DMS79 treated with DMSO at 0.1 percent for 48 hours (cell line): Measurements from ENCODE around the gene FER.
"Not testable (repeated sequence)": the region's sequence is repeated elsewhere in the genome, so short reads cannot be mapped to it uniquely, and the experiment has no call there.

Source experiments
- DNase-seq: peaks from one replicate; lab custom pipeline; 2025; lab: John Stamatoyannopoulos, UW

Gene FER

GRCh38 chr5:109038209-109038840, 290.6 kb downstream of the FER start:
- DNase-seq = no peak

- DNase-seq = no peak
Observed at GRCh38 chr5:109041317-109041716, 293.6 kb downstream of the FER start.

GRCh38 chr5:109045710-109046109, 298.0 kb downstream of the FER start:
- no peak for DNase-seq

DNA sequence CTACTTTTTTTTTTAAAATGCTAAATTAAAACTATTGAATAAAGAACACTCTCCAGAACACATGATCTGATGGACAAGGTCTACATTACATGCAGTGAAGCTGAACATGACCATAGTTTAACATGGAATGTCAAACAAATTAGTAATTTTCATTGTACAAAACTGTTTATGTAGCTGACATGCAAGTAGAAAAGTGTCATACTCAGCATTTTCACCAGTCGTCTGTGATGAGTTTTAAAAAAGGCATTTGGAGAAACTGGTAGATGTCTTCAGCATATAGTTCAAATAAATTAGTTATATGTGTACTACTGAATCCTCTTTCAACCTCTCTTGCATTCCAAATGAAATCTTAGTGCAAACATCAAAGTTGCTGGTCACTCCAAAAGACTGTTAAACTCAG, 301.9 kb downstream of the FER start:
- DNase-seq = no peak

DNA sequence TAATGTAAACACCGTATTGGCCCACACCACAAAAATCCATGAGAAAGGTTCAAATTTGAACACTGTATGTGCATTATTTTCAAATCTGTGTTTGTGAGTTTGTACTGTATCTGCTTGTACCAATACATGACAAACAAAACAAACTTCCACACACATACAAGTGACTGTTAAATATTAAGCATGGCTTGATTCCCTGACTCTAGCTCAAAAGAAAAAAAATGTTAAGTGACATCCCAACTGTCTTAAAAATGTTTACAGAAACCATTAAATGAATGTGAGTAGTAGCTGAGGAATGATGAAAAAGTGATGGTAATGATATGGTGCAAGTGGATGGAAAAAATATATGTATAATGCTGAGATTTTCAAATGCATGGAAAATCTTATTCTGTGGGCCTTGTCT, 302.6 kb downstream of the FER start:
- DNase-seq = not testable (repeated sequence)

DNA sequence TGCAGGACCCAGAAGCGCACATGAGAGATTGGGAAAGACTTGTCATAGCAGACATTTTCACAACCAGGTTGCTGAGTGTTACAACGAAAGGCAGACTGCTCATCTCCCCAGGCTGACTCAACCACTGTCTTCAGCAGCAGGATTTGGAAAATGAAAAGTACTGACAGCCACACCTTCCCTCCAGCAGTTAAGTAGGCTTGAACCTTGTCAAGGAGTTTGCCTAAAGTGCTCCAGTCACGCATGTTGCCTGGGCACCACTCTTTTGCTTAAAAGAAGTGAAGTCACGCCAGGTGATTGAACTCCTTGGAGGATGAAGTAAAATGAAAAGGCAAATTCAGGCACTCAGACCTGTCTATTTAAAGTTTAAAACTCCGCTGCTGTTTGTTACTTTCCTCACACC, 304.5 kb downstream of the FER start:
- peak; percentile 26 for DNase-seq

DNA sequence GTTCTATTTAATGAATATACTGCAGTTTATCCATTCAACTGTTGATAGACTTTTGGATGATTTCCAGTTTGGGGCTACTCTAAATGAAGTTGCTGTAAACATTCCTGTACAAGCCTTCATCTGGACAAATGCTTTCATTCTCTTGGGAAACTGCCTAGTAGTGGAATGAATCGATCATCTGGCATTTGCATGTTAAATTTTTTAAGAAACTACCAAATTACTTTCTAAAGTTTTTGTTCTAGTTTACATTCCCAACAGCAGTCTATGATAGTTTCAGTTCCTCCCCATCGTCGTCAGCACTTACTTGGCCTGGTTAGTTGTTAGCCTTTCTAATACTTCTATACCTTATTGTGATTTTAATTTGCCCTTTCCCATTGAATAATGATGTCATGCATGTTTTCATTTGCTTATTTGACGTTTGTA, 306.3 kb downstream of the FER start:
- no peak for DNase-seq

DNA sequence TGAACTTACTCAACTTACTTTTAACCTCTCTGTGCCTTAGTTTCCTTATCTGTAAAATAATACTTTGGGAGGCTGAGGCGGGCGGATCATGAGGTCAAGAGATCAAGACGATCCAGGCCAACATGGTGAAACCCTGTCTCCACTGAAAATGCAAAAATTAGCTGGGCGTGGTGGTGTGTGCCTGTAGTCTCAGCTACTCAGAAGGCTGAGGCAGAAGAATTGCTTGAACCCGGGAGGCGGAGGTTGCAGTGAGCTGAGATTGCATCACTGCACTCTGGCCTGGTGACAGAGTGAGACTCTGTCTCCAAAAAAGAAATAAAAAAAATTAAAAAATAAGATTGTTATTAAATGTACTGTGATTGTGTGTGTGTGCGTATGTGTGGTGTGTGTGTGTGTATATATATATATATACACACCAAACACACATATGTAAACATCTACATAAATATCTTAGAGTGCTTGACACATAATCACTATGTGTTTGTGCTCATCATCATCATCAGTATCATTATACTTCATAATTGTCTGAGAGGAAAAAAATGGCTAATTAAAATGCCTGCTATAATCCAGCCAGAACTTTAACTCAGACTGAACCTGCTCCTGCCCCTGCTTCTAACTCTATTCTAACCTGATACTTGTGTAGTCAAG, 312.8 kb downstream of the FER start:
- no peak for DNase-seq

DNA sequence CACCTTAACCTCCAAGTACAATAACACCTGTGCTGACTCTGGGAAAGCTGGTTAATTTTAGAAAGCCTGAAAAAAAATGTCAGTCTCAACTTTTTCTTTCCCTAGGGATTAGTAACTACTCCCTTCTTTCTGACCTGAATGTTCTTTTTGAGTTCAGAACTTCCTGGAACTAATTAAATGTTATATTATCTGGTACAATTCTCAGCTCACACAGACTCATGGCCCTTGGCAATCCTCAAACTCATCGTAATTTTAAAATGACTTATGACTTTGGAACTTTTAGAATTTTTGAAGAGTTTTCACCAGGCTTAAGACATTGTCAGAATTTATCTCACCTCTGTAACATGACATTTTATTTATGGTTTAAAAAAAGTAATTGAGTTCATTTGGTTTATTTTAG, 315.0 kb downstream of the FER start:
- no peak for DNase-seq

GRCh38 chr5:109063223-109063622, 315.5 kb downstream of the FER start:
- no peak for DNase-seq

GRCh38 chr5:109076741-109077140, 329.0 kb downstream of the FER start:
- no peak for DNase-seq

- no peak for DNase-seq
Observed at GRCh38 chr5:109078448-109078847, 330.8 kb downstream of the FER start.

DNA sequence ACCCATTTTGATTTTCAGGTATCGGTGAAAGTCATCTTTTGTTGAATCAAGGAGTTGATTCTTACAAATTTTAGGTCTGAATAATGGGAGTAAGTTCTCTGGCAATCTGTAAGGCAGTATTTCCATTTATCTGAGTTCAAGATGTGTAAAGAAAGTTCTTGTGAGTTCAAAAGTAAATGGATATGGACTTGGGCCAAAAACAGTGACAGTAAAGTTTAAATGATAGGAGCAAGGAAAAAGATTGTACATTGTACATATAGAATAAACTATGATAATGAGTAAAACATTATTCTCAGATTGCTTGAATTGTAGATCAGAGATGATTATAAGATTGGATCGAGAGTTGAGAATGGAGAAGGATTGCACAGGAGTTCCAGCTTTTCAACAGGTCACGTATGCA, 332.8 kb downstream of the FER start:
- DNase-seq = no peak

DNA sequence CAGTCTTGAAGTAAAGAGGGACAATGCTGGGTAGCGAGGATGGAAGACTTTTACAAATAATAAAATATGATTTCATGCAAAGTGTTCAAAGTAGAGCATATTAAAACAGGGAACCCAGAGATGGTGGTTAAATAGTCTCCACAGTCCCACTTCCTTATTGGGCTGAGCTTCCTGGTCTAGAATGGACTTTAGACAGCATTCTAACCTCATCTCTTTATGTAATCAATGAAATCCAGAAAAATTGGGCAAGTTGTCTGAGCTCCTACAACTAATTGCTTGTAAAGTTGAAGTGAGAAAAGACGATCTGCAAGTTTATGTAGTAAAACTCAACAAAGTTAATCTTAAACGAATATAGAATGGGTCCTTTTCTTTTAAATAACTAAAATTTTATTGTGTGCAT, 333.2 kb downstream of the FER start:
- DNase-seq = no peak

DNA sequence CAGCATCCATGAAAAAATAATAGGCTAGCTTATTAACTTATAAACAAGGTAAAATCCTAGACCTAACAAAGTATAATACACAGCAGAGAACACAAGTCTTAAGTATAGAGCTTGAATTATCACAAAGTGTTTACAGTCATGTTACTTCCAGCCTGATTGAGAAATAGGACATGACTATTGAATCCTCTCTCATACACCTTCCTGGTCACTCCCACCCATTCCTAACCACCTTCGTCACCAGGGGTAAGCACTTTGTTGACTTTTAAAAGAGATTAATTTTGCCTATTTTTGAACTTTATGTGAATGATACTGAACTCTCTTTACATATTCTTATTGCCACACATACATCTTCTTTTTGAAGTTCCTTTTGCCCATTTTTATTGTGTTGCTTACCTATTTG, 336.2 kb downstream of the FER start:
- no peak for DNase-seq

- DNase-seq = no peak
Observed at GRCh38 chr5:109089191-109089590, 341.5 kb downstream of the FER start.

DNA sequence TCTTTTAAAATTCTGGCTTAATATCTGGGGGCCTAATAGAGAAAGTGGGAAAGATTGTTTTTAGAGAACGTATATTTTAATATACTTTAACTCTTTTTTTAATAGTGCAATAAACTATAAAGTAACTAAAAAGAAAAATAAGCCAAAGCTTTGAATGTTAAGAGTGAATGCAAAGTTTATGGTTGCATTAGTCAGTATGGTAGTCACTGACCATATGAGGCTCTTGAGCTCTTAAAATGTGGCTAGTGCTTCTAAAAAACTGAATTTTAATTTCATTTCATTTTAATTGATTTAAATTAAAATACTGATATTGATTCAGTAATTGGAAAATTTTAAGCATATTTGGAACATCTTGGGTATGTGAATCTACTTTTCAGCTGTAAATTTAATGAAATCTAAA, 351.4 kb downstream of the FER start:
- no peak for DNase-seq

DNA sequence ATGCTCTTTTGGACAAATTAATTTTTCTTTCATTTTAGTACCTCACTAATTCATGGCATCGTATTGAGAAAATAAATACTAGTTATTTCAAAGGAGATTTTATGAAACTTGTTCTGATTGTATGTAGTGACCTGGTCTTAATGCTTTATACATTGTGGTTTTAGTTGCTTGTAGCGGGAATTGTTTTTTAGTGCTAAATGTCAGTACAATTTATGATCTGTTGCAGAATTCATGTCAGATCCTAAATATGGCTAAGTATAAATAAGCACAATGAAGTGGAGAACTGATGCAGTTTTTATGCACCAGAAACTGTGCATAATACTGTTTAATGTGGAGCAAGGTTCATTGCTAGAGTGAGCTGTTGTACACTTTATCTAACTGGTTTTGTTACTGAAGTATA, 353.3 kb downstream of the FER start:
- no peak for DNase-seq

DNA sequence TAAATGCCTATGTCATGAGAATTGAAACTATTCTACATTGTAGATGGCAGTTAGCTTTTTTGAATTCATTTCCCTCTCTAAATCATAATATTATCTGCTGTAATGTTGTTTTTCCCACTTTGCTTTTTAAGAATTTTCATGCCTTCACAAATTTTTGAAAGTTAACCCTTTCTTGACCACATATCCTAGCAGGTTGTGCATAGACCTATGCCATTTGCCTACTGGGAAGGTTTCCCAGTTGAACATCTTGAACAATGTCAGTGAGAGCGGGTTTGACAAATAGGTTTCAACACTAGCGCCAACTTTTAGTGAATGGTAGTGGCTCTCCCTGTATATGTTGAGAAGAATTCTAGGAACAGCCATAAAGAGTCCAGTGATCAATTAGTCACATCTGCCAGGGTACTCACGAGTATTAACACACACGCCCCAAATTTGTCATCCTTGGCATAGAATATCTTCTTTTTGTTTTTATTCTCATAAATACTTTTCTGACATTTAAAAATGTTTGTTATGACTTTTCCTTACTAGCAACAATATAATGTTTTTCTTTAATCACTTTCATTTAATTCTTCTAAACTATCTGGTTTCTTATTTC, 354.5 kb downstream of the FER start:
- DNase-seq = no peak

DNA sequence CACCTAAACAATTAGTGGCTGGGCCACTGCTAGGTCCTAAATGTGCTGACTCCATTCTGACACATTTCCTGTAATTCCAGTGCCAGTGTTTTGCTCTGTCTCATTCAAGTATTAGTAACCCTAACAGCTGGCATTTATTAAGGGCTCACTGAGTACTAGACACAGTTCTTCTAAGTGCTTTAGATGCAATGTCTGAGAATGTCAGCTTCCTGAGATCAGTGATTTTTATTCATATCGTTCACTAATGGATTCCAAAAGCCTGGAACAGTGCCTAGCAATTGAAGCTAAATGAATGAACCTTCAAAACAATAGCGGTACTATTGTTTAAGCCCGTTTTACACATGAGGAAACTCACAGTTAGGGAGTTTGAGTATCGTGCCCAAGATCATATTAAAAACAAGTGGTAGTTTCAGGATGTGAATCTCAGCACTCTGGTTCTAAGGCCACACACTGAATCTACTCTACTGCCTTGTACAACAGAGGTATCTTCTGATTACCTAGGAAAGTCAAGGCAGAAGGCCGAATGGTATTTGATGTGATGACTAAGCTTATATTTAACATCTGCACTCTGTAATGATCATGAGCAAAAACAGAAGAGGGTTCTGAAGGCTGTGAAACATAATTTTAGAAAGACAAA, 358.1 kb downstream of the FER start:
- DNase-seq = peak; percentile 30

DNA sequence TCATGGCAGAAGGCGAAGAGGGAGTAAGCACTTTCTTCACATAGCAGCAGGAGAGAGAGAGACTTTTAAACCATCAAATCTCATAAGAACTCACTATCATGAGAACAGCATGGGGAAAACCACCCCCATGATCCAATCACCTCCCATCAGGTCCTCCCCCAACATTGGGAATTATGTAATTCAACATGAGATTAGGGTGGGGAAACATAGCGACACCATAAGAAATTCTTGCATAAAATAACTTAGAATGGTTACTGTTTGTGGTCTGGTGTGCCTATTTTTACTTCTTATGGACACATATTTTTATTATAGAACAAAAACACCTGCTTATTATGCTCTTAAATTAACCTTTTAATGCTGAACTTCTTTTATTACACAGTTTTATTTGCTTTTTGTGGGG, 364.0 kb downstream of the FER start:
- no peak for DNase-seq

GRCh38 chr5:109113608-109114007, 365.9 kb downstream of the FER start:
- DNase-seq = no peak

- no peak for DNase-seq
Observed at GRCh38 chr5:109121225-109121624, 373.5 kb downstream of the FER start.
